ENCODE data around the gene EIF2B4.
"Not testable (repeated sequence)": the region's sequence is repeated elsewhere in the genome, so short reads cannot be mapped to it uniquely, and the experiment has no call there.

EIF2B4 gene

DNA sequence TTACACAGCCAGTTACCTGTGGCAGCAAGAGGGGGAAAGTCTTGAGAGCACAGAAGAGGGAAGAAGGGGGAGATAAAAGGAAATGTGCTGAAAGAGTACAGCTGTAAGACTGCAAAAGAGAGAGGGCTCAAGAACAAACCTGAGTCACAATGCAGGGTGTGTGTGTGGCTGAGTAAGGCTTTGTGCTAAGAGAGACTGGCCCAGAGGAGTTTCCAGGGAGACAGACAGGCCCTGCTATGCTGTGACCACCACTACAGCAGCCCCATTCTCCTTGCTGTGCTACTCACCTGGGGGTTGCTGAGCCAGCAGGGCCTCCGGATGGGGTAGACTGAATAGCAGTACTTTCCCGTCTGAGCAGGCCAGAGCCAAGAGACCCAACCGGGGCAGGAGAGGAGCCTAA, 34.8 kb downstream of the EIF2B4 start:
- no peak for DNase-seq

DNA sequence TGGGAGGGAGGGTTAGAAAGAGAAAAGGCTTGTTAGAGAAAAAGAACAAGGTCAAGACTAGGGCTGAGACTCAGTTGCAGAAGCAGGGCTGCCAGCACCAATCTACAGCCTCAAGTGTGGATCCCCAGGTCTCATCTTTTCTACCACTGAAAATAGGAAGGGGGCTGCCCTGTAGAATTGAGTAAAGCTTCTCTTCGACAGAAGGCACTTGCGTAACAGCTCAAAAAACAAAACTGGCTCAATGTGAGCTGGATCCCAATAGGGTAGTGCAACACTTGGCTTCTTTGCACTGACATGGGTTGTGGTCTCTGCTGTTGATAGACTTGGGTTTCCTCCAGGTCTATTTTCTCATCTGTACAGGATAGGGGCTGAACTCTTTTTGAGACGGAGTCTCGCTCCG, 45.4 kb downstream of the EIF2B4 start:
- DNase-seq: no peak

DNA sequence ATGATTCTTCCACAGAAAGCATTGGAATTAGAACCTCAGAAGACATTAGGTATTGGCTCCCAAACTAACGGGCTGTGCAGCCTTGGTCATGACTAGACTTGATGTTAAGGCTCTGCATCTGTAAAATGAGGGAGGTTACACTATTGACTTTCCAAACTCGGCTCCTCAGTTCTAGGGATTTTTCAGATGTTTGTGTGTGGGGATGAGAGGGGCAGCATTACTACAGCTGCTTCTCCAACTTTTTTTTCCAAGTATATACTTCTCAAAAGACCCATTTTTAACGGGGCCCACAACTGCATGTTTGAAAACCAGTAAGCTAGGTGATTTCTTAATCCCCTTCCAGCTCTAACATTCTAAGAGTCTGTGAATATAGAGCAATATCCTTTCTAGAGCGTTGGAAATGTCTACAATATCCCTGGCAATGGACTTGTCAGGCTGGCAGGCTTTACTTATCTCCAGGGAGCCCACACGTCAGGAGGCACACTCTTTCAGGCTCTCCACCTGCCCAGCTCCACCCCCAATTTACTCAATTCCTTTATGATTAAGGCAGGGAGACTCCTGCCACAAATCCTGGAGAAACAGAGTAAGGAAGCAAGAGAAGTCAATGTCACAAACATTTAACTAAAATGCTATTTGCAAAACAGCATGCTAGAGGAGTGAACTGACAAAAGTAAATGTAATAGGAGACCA, 46.4 kb downstream of the EIF2B4 start:
- no peak for DNase-seq

DNA sequence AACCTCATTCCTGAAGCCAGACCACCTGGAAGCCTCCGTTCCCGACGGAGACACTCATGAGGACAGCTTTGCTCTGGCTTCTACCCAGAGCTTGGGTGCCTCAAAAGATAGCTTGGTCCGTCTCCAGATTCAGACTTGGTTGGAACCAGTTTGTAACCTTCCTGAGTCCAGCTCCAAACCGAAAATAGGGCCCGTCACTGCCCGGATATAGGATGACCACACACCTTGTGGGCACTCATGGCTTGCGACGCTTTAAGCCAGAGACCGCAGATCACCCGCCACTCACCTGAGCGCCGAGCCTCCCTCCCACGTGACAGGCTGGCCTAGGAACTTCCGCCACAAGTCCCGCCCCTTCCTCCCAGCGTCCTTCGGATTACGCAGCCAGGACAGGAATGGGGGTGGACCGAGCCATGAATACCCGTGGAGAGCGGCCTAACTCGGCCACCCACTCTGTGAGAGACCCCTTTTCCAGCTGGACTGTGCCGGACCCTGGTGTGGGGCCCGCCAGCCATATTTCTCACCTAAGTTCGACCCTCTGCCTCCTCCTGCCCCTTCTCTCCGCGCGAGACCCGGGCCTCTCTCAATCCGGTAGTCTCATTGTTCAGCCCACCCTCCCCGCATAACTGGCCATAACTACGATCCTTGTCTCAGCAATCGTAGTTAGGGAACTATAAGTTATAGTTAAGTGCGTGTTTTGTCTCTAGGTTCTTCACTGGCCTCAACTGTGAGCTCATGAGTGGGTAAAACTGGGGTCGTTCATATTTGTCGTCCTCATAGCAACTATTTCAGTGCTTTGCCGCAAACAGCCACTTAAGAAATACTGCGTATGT, 47.2 kb downstream of the EIF2B4 start, which contains the start of gene MPV17:
TSS of gene MPV17 (minus strand) at position 332 of the 830 bp plus-strand sequence. CDS start 580 bp downstream, outside the sequence.
- DNase-seq: peak; percentile 72 to 77 (median 76)

DNA sequence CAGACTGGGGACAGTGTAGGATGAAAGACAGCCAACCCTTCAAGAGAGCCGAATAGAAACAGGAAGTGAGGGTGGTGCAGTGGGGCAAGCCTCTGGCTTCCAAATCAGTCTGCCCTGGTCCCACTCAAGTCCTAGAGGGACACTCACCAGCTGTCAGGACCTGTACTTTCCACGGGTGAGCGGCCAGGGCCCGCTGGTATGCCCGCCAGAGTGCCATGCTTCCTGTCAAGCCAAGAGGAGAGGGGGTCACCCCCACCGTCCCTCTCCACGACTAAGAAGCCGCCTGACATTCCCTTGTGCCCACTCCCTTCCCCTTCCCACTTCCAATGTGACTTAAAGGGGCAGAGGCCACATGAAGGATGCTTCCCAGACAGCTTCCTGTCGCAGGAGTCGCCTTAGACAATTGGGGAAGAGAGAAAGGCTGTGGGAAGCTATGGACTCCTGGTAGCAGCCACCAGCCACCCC, 47.8 kb downstream of the EIF2B4 start:
- no peak for DNase-seq

DNA sequence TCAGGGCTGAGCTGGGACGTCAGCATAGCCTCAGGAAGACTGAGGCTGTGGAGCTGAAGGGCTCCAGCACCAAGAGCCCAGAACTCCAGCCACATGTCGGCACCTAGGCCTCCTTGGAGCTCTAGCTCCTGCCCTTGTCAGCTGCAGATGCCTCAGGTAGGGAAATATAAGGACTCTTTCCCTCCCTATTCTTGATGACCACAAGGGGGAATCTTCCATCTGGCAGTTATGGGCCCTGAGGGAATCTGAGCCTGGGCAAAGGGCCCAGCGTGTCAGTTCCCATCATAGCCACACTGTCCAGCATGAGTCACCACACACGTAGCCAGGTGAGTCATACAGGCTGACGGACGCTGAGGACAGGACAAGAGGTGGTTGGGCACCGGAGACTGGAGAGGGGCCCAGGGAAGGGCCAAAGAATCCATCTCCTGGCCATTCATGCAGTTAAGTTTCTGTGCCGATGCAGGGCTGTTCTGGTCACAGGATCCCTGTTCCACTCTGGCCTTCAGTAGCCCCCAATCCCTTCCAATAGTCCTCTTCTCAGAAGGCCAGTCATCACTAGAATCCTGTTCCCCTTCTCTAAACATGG, 49.1 kb downstream of the EIF2B4 start:
- no peak for DNase-seq

DNA sequence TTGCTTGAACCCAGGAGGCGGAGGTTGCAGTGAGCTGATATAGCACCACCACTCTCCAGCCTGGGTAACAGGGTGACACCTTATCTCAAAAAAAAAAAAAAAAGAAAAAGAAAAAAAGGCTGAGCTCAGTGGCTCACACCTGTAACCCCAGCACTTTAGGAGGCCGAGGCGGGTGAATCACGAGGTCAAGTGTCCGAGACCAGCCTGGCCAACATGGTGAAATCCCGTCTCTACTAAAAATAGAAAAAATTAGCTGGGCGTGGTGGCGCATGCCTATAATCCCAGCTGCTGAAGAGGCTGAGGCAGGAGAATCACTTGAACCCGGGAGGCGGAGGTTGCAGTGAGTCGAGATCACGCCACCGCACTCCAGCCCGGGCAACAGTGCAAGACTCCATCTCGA, 50.3 kb downstream of the EIF2B4 start:
- not testable (repeated sequence) for DNase-seq

DNA sequence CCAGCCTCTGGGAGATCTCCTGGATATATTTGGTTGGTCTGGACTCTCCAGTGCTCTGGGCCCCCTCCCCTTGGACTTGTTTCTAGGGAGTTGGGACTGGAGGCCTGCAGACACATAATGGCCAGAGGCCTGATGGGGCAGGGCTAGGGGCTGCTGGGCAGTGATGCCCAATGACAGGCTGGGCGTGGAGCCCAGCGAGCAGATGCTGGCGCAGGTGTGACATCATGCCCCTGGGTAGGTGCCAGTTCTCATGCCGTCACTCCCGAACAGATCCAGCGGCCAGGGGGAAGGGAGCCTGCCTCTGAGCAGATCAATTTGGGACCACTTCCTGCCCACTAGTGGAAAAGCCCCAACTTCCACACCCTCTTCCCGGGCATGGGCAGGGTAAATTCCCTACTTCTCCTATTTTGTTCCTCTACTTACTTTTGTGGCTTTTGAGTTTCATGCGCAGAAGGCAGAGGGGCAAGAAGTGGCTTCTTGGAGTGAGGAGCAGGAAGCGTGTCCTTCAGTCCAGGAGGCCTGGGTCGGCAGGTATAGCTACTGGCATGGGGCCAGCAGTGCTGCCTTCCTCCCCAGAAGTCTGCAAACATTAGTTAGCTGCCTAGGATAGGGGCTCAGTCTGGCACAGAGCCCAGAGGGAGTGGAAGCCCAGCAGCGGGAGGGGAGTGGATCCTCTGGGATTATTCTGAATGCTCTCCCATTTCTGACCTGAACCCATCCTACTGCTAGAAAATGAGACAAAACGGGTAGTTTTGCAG, 53.3 kb downstream of the EIF2B4 start:
- DNase-seq: no peak

DNA sequence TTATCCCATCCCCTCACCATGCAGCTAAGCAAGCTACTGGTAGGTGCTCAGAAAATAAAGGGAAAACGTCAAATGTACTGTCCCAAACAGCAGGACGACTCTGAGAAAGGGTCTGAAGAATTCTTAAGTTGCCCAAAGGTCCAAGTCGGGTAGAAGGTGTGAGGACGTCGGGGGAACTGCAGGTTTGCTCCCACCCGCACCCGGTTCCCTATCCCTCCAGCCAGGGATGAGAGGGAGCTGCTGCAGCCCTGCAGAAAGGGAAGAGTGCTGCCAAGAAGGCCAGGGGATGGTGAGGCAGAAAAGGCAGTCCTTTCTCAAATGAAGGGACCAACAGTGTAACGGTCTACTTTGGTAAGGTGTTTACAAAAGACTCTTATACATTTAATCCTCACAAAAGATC, 55.0 kb downstream of the EIF2B4 start:
- DNase-seq: no peak

DNA sequence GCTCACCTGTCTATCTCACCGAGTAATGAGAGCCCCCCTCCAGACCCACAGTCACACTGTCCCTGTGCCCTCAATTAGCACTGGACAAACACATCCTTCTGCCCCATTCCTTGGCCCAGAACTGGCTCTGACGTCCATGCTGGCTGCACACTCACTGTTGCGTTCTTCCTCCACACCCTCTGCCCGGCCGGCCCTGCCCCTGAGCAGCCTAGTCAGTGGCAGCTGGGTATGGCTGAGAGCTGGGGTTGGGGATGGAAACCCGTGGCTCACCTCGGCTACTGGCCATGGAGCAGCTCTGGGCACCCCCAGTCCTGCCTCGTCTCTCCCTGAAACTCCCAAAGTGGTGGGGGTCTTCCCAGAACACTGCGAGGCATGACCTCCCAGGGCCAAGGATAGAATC, 55.4 kb downstream of the EIF2B4 start:
- no peak for DNase-seq

Measured in activated CD4-positive, CD25-positive, alpha-beta regulatory T cell (primary cell).